Endothelial cell of umbilical vein (primary cell): ENCODE results near the gene ALK. TPM values are rescaled to one million over a fixed set of nuclear protein-coding genes. Genes with fewer than 3 reads are reported as not detected.

Experiments
- BruUV-seq: library from RNA; stranded (reverse); fragments of 400-500 nt; replicated peaks from 2 replicates; lab custom pipeline; 2021; lab: Mats Ljungman, UMichigan
- CTCF ChIA-PET: fragments of 300-600, 350-600 bp; sonication (Branson Sonifier 250); formaldehyde crosslinking; loops from one replicate; lab custom pipeline; 2021; ENCODE audit warnings: antibody characterized with exemption, inconsistent platforms; lab: Charles Lee
- POLR2A ChIA-PET: fragments of 300-600, 350-600 bp; sonication (Branson Sonifier 250); formaldehyde crosslinking; loops from one replicate; lab custom pipeline; 2021; ENCODE audit warnings: antibody characterized with exemption, inconsistent platforms; lab: Charles Lee
- DNase-seq: peaks from one replicate; pipeline ENCODE4 v3.0.0-alpha.2; 2011; ENCODE audit warnings: low read depth, low spot score
- FAIRE-seq: peaks from 2 replicates; lab custom pipeline; 2011; peaks lifted over from hg19 to GRCh38; lab: Jason Lieb, UNC
- H2AFZ ChIP-seq: 2 replicates; pipeline ENCODE4 v1.6.0; 2012; ENCODE audit warnings: low read depth, low read length, control low read depth, inconsistent platforms
- H3K27ac ChIP-seq: 2 replicates; pipeline ENCODE4 v1.5.1; 2011; ENCODE audit warnings: low read depth, mild to moderate bottlenecking, control low read depth, low read length, moderate library complexity; ENCODE audit not compliant: insufficient read depth
- H3K27me3 ChIP-seq, 2 experiments: 2 replicates each; pipeline versions ENCODE4 v1.6.0 to v1.6.1; 2011; ENCODE audit warnings: low read length in 2 of 2, mixed read lengths in 1 of 2; ENCODE audit not compliant: control insufficient read depth in 2 of 2, insufficient read depth in 2 of 2
- H3K36me3 ChIP-seq, 2 experiments: 2 replicates in 1 of 2; 3 replicates in 1 of 2; pipeline ENCODE4 v1.5.1; 2011; ENCODE audit warnings: low read length in 2 of 2, mild to moderate bottlenecking in 1 of 2, moderate library complexity in 1 of 2; ENCODE audit not compliant: control insufficient read depth in 2 of 2, insufficient read depth in 2 of 2; ENCODE audit errors: extremely low read depth in 1 of 2
- H3K4me1 ChIP-seq: 3 replicates; pipeline ENCODE4 v1.5.1; 2011; ENCODE audit warnings: mild to moderate bottlenecking, low read length; ENCODE audit not compliant: control insufficient read depth, insufficient read depth; ENCODE audit errors: extremely low read depth
- H3K4me2 ChIP-seq: 2 replicates; pipeline ENCODE4 v1.6.1; 2011; ENCODE audit warnings: low read length, control low read depth, mixed read lengths; ENCODE audit not compliant: insufficient read depth
- H3K4me3 ChIP-seq, 3 experiments: fragments of 200-600 bp in 1 of 3; sonication (generic), shearing (Covaris generic) in 1 of 3; replicated peaks in 1 of 3; 2 replicates each; pipeline ENCODE4 v1.5.1; 2011 to 2016; ENCODE audit warnings: control low read depth in 3 of 3, low read length in 3 of 3, mild to moderate bottlenecking in 2 of 3, inconsistent platforms in 1 of 3, low read depth in 1 of 3, moderate library complexity in 1 of 3; ENCODE audit not compliant: insufficient read depth in 1 of 3
- H3K79me2 ChIP-seq: 2 replicates; pipeline ENCODE4 v1.6.0; 2012; ENCODE audit warnings: low read length, inconsistent platforms; ENCODE audit not compliant: control insufficient read depth, insufficient read depth
- H3K9ac ChIP-seq: replicated peaks from 2 replicates; pipeline ENCODE3; 2011; ENCODE audit warnings: low read length, control low read depth; ENCODE audit not compliant: insufficient read depth; ENCODE audit errors: extremely low read depth
- H3K9me1 ChIP-seq: replicated peaks from 3 replicates; pipeline ENCODE4 v1.6.0; 2011; ENCODE audit warnings: mild to moderate bottlenecking, low read length; ENCODE audit not compliant: control insufficient read depth, insufficient read depth; ENCODE audit errors: extremely low read depth
- H3K9me3 ChIP-seq: replicated peaks from 2 replicates; pipeline ENCODE4 v1.5.1; 2012; ENCODE audit warnings: low read length, inconsistent platforms; ENCODE audit not compliant: control insufficient read depth, insufficient read depth
- H4K20me1 ChIP-seq: replicated peaks from 2 replicates; pipeline ENCODE3; 2011; ENCODE audit warnings: mild to moderate bottlenecking, low read length; ENCODE audit not compliant: control insufficient read depth, insufficient read depth; ENCODE audit errors: extremely low read depth
- FOS ChIP-seq: IDR thresholded peaks from 2 replicates; pipeline ENCODE4 v1.6.1; 2011; ENCODE audit warnings: mild to moderate bottlenecking, low read length, moderate library complexity, borderline replicate concordance; ENCODE audit not compliant: insufficient read depth
- GATA2 ChIP-seq: IDR thresholded peaks from 2 replicates; pipeline ENCODE4 v1.7.0; 2011; ENCODE audit warnings: low read depth, mild to moderate bottlenecking, moderate library complexity, mixed read lengths, low read length; ENCODE audit not compliant: insufficient read length, insufficient read depth
- JUN ChIP-seq: IDR thresholded peaks from 2 replicates; pipeline ENCODE4 v1.6.1; 2011; ENCODE audit warnings: borderline replicate concordance, low read depth; ENCODE audit not compliant: insufficient read length, insufficient read depth
- MYC ChIP-seq: IDR thresholded peaks from one replicate; pipeline ENCODE4 v1.6.1; 2011; ENCODE audit warnings: mild to moderate bottlenecking, low read depth, low read length
- POLR2A ChIP-seq: IDR thresholded peaks from 2 replicates; pipeline ENCODE4 v1.6.1; 2012; ENCODE audit warnings: low read depth, mild to moderate bottlenecking, control low read depth, low read length
- dilution Hi-C: fragments of 300-500 bp; cut with MboI; formaldehyde crosslinking; loops from one replicate; pipeline ENCODE4 v1.15.0; 2019; ENCODE audit warnings: low sequenced_read_pairs; ENCODE audit not compliant: extremely low pct_ligation_motif_present
- intact Hi-C: fragments of 100-400 bp; cut with micrococcal nuclease; formaldehyde crosslinking; loops from one replicate; pipeline ENCODE4 v1.10.0; 2022
- polyA plus RNA-seq, 4 experiments: library from polyadenylated mRNA; depleted of rRNA in 3 of 4; stranded (reverse) in 3 of 4; unstranded in 1 of 4; fragments of >200 nt; gene quantifications; 2 replicates each; pipeline versions ENCODE4 v1.2.1 to v1.2.3, GENCODE V29; 2011 to 2012; ENCODE audit warnings: missing spikeins in 1 of 4
- total RNA-seq: library from RNA; stranded (reverse); gene quantifications from 2 replicates; pipeline ENCODE4 v1.2.3, GENCODE V29; 2021
- TF ChIP-seq, protein P1 (sequence below), 2 donors: IDR thresholded peaks; 1 replicate in 1 of 2; 2 replicates in 1 of 2; pipeline ENCODE4 v1.5.1; 2011; ENCODE audit warnings: low read length in 2 of 2, mild to moderate bottlenecking in 2 of 2, moderate library complexity in 2 of 2, control low read depth in 1 of 2, inconsistent platforms in 1 of 2, low read depth in 1 of 2; ENCODE audit not compliant: insufficient read depth in 1 of 2; ENCODE audit errors: extremely low read depth in 1 of 2
- TF ChIP-seq, protein P2 (sequence below): IDR thresholded peaks from 2 replicates; pipeline ENCODE4 v1.6.1; 2011; ENCODE audit not compliant: insufficient read depth, insufficient read length

The ALK gene
- total and polyA plus RNA-seq, 2 donors (not counting 3 experiments of a cell fraction or from before 2014, with no cell fraction given) = not detected

DNA sequence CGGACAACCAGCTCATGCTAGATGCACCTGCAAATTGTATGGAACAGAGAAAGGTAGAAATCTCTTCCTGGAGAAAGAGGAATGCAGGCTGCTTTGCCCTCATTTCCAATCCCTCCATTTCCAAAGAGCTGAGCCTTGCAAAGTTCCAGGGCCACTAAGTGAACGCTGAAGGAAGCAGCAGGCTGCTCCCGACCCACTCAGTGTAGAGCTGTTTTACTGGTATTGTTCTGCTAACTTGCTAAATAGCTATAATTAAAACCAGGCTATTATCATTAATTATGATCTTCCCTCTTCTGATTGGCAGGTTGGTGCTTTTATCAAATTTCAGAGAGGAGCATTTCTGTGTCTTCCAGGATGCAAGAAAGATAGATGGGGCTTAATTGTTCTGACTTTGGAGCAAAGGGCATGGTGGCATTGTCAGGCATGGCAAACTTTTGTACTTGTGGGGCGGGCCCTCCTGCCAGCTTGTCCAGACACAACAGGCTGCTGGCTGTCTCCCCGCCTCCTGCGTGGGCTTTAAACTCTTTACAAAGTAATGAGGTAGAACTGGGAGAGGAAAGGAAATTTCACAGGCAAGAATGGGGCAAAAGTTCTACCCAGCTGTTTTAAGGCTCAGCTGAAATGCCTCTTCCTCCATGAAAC lies 40.2 kb downstream of the ALK start:
- CTCF ChIA-PET = interaction anchor here (1.2 kb wide), 1 partner anchor 42 kb away, joined by 3 read pairs; no protein-coding TSS in a partner anchor
- intact Hi-C loops = no loop called here
- peaks cover 2% of the 10 kb centered on the region for H3K9me3 ChIP-seq

More for the DNA sequence above, 40.2 kb downstream of the ALK start:
- TF ChIP-seq POLR2A = no peak
- TF ChIP-seq MYC = no peak
- TF ChIP-seq, protein P1, sequence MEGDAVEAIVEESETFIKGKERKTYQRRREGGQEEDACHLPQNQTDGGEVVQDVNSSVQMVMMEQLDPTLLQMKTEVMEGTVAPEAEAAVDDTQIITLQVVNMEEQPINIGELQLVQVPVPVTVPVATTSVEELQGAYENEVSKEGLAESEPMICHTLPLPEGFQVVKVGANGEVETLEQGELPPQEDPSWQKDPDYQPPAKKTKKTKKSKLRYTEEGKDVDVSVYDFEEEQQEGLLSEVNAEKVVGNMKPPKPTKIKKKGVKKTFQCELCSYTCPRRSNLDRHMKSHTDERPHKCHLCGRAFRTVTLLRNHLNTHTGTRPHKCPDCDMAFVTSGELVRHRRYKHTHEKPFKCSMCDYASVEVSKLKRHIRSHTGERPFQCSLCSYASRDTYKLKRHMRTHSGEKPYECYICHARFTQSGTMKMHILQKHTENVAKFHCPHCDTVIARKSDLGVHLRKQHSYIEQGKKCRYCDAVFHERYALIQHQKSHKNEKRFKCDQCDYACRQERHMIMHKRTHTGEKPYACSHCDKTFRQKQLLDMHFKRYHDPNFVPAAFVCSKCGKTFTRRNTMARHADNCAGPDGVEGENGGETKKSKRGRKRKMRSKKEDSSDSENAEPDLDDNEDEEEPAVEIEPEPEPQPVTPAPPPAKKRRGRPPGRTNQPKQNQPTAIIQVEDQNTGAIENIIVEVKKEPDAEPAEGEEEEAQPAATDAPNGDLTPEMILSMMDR (IDR thresholded peaks at IDR 0.05; ENCODE audit: extremely low read depth in 1 of 2, insufficient read depth in 1 of 2, low read depth in 1 of 2, low read length in 2 of 2) = no peak
- no peak for TF ChIP-seq GATA2
- TF ChIP-seq, protein P2, sequence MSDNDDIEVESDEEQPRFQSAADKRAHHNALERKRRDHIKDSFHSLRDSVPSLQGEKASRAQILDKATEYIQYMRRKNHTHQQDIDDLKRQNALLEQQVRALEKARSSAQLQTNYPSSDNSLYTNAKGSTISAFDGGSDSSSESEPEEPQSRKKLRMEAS = no peak
- TF ChIP-seq FOS = no peak
- TF ChIP-seq JUN = no peak
- dilution Hi-C loops = no loop called here
- H3K27ac ChIP-seq = no peak overlapping the region
- POLR2A ChIA-PET = no interaction called here
- H3K36me3 ChIP-seq = no peaks in the 10 kb centered on the region
- FAIRE-seq (no peak), DNase-seq (no peak)
- no peak overlapping the region for H3K9ac ChIP-seq
- H3K4me1 ChIP-seq = no peaks in the 10 kb centered on the region
- H3K4me3 ChIP-seq = no peak overlapping the region
- BruUV-seq = no TSS peak
- H3K4me2 ChIP-seq = no peak overlapping the region
- no peaks in the 10 kb centered on the region for H4K20me1 ChIP-seq
- no peak overlapping the region for H2AFZ ChIP-seq
- H3K79me2 ChIP-seq = no peaks in the 10 kb centered on the region
- H3K9me1 ChIP-seq = no peaks in the 10 kb centered on the region
- H3K27me3 ChIP-seq = no peaks in the 10 kb centered on the region
